OCI-LY1 (cell line): Measurements from ENCODE around the gene INPP5K.

Experiments
- H2AFZ ChIP-seq: fragments of 200-600 bp; sonication (generic), shearing (Covaris generic); 2 replicates; pipeline ENCODE4 v1.6.0; 2014; ENCODE audit warnings: antibody characterized with exemption, mild to moderate bottlenecking, low read length
- H3F3A ChIP-seq: fragments of 200-600 bp; sonication (generic), shearing (Covaris generic); 2 replicates; pipeline ENCODE4 v1.6.0; 2014; ENCODE audit warnings: mild to moderate bottlenecking, antibody characterized with exemption, low read length, moderate library complexity; ENCODE audit not compliant: insufficient read depth
- H3K27ac ChIP-seq: fragments of 200-600 bp; sonication (generic); 2 replicates; pipeline ENCODE4 v1.5.1; 2014; ENCODE audit warnings: low read length, mixed run types, mild to moderate bottlenecking, low read depth; ENCODE audit not compliant: poor library complexity, severe bottlenecking
- H3K27me3 ChIP-seq: fragments of 200-600 bp; sonication (generic); 2 replicates; pipeline ENCODE4 v1.6.0; 2014; ENCODE audit warnings: antibody characterized with exemption, mild to moderate bottlenecking, low read length, moderate library complexity; ENCODE audit not compliant: insufficient read depth
- H3K36me3 ChIP-seq: fragments of 200-600 bp; sonication (generic); 2 replicates; pipeline ENCODE4 v1.6.1; 2014; ENCODE audit warnings: mild to moderate bottlenecking, antibody characterized with exemption, low read length, moderate library complexity, mixed read lengths; ENCODE audit not compliant: insufficient read depth
- H3K4me1 ChIP-seq: fragments of 200-600 bp; sonication (generic); 2 replicates; pipeline ENCODE4 v1.5.1; 2014; ENCODE audit warnings: mild to moderate bottlenecking, low read length, moderate library complexity; ENCODE audit not compliant: insufficient read depth, severe bottlenecking
- H3K4me2 ChIP-seq: fragments of 200-600 bp; sonication (generic), shearing (Covaris generic); 2 replicates; pipeline ENCODE4 v1.6.1; 2014; ENCODE audit warnings: low read length
- H3K4me3 ChIP-seq: fragments of 200-600 bp; sonication (generic); 2 replicates; pipeline ENCODE4 v1.5.1; 2014; ENCODE audit warnings: low read length, low read depth, mild to moderate bottlenecking, mixed read lengths; ENCODE audit not compliant: poor library complexity, severe bottlenecking
- H3K79me2 ChIP-seq: fragments of 200-600 bp; shearing (Covaris generic); 2 replicates; pipeline ENCODE4 v1.6.1; 2016; ENCODE audit warnings: mixed run types, low read length, mixed read lengths; ENCODE audit not compliant: insufficient read depth
- H3K9ac ChIP-seq: fragments of 200-600 bp; sonication (generic), shearing (Covaris generic); 2 replicates; pipeline ENCODE4 v1.6.1; 2014; ENCODE audit warnings: mild to moderate bottlenecking, low read length, mixed read lengths
- H3K9me2 ChIP-seq: fragments of 200-600 bp; sonication (generic), shearing (Covaris generic); 2 replicates; pipeline ENCODE4 v1.6.1; 2014; ENCODE audit warnings: low read depth, mild to moderate bottlenecking, low read length, mixed read lengths
- H3K9me3 ChIP-seq: fragments of 200-600 bp; shearing (Covaris generic); 2 replicates; pipeline ENCODE4 v1.6.1; 2014; ENCODE audit warnings: low read length, mixed read lengths
- H4K20me1 ChIP-seq: fragments of 200-600 bp; sonication (generic), shearing (Covaris generic); 2 replicates; pipeline ENCODE4 v1.6.0; 2016; ENCODE audit warnings: mild to moderate bottlenecking, low read length; ENCODE audit not compliant: insufficient read depth
- CTCF ChIP-seq: fragments of 200-600 bp; sonication (generic), shearing (Covaris generic); IDR thresholded peaks from 2 replicates; pipeline ENCODE4 v1.5.1; 2017; ENCODE audit warnings: mild to moderate bottlenecking, antibody characterized with exemption, low read length, moderate library complexity, mixed read lengths
- EZH2 ChIP-seq: fragments of 200-600 bp; sonication (generic), shearing (Covaris generic); IDR thresholded peaks from 2 replicates; pipeline ENCODE4 v1.8.0; 2017; ENCODE audit warnings: borderline replicate concordance, mixed run types, mild to moderate bottlenecking, antibody characterized with exemption, low read length, moderate library complexity, mixed read lengths

The INPP5K gene

GRCh38 chr17:1495265-1495989 is 21.0 kb downstream of the INPP5K start:
- TF ChIP-seq CTCF, result no peak
- TF ChIP-seq EZH2, result no peak
- Histone ChIP-seq H3K4me2 (no peak overlapping the region), H3F3A (no peaks in the 10 kb centered on the region), H2AFZ (no peak overlapping the region), H3K4me1 (peaks cover 12% of the 10 kb centered on the region), H3K27me3 (no peaks in the 10 kb centered on the region), H3K4me3 (no peak overlapping the region), H4K20me1 (no peaks in the 10 kb centered on the region), H3K9me2 (no peaks in the 10 kb centered on the region), H3K9ac (no peak overlapping the region), H3K79me2 (no peaks in the 10 kb centered on the region), H3K9me3 (no peaks in the 10 kb centered on the region), H3K36me3 (peaks cover 9% of the 10 kb centered on the region; the same call in 1 of the 2 replicates), H3K27ac (no peak overlapping the region)

- H3K9ac ChIP-seq, result no peak overlapping the region
- TF ChIP-seq CTCF (no peak), EZH2 (no peak)
- H3K4me2 ChIP-seq, result no peak overlapping the region
Measured at GRCh38 chr17:1494736-1495253, 21.6 kb downstream of the INPP5K start.

GRCh38 chr17:1494203-1494602 is 22.2 kb downstream of the INPP5K start:
- Histone ChIP-seq H2AFZ (no peak overlapping the region), H3K79me2 (no peaks in the 10 kb centered on the region), H3K4me3 (no peak overlapping the region), H3K9ac (no peak overlapping the region), H3K4me1 (peaks cover 19% of the 10 kb centered on the region), H3K36me3 (peaks cover 9% of the 10 kb centered on the region; the same call in 1 of the 2 replicates), H3K27me3 (no peaks in the 10 kb centered on the region), H3K9me2 (no peaks in the 10 kb centered on the region), H3K4me2 (no peak overlapping the region), H3F3A (no peaks in the 10 kb centered on the region), H3K27ac (no peak overlapping the region), H3K9me3 (no peaks in the 10 kb centered on the region), H4K20me1 (no peaks in the 10 kb centered on the region)
- TF ChIP-seq EZH2 (no peak), CTCF (no peak)

More at GRCh38 chr17:1494736-1495253, 21.6 kb downstream of the INPP5K start:
- Histone ChIP-seq H3K36me3 (peaks cover 9% of the 10 kb centered on the region; the same call in 1 of the 2 replicates), H3K4me1 (peaks cover 18% of the 10 kb centered on the region), H3K27me3 (no peaks in the 10 kb centered on the region), H3K9me2 (no peaks in the 10 kb centered on the region), H3F3A (no peaks in the 10 kb centered on the region), H3K9me3 (no peaks in the 10 kb centered on the region), H2AFZ (no peak overlapping the region), H3K27ac (no peak overlapping the region), H3K4me3 (no peak overlapping the region), H4K20me1 (no peaks in the 10 kb centered on the region), H3K79me2 (no peaks in the 10 kb centered on the region)
